ENCODE results near the gene MASP2.
"Not testable (repeated sequence)": the region's sequence is repeated elsewhere in the genome, so short reads cannot be mapped to it uniquely, and the experiment has no call there.

The MASP2 gene

GRCh38 chr1:10992004-10992403, 55.0 kb downstream of the MASP2 start:
- in situ Hi-C loops (cut with MboI; ENCODE audit: low sequenced_read_pairs), result not testable (repeated sequence)

GRCh38 chr1:10990828-10991227, 56.2 kb downstream of the MASP2 start:
- in situ Hi-C loops (cut with MboI; ENCODE audit: low sequenced_read_pairs), result no loop called here

- in situ Hi-C loops (cut with MboI; ENCODE audit: low sequenced_read_pairs), result not testable (repeated sequence)
These were observed 57.0 kb downstream of the MASP2 start for GRCh38 chr1:10989920-10990516.

GRCh38 chr1:10989095-10989494, 57.9 kb downstream of the MASP2 start:
- in situ Hi-C loops (cut with MboI; ENCODE audit: low sequenced_read_pairs), result no loop called here

GRCh38 chr1:10987840-10988417, 59.1 kb downstream of the MASP2 start:
- in situ Hi-C loops (cut with MboI; ENCODE audit: low sequenced_read_pairs), result no loop called here

- in situ Hi-C loops (cut with MboI; ENCODE audit: low sequenced_read_pairs), result no loop called here
These were observed 60.5 kb downstream of the MASP2 start for GRCh38 chr1:10986525-10986890.

- in situ Hi-C loops (cut with MboI; ENCODE audit: low sequenced_read_pairs), result no loop called here
These were observed 66.0 kb downstream of the MASP2 start for GRCh38 chr1:10980841-10981727.

GRCh38 chr1:10980094-10980577, 66.9 kb downstream of the MASP2 start:
- in situ Hi-C loops (cut with MboI; ENCODE audit: low sequenced_read_pairs), result no loop called here

GRCh38 chr1:10979483-10979920, 67.5 kb downstream of the MASP2 start:
- in situ Hi-C loops (cut with MboI; ENCODE audit: low sequenced_read_pairs), result no loop called here

GRCh38 chr1:10978719-10979118, 68.3 kb downstream of the MASP2 start:
- in situ Hi-C loops (cut with MboI; ENCODE audit: low sequenced_read_pairs), result no loop called here

All from hTERT RPE-1 (cell line).